ENCODE data around the gene GCH1. TPM values are rescaled to one million over a fixed set of nuclear protein-coding genes. Genes with fewer than 3 reads are reported as not detected.

The GCH1 gene
- total RNA-seq, 1 donor from 2014 or later, result 3.6 TPM

- Mint-ChIP-seq H3K27me3 (ENCODE audit: low read depth, unreplicated experiment) (no peaks in the 10 kb centered on the region), H3K4me1 (ENCODE audit: low read depth, unreplicated experiment) (no peaks in the 10 kb centered on the region), H3K36me3 (ENCODE audit: low read depth, unreplicated experiment) (no peaks in the 10 kb centered on the region), H3K9me3 (ENCODE audit: unreplicated experiment) (peaks cover 4% of the 10 kb centered on the region), H3K4me3 (ENCODE audit: unreplicated experiment) (no peak overlapping the region), H3K27ac (ENCODE audit: unreplicated experiment) (no peak overlapping the region)
- no peaks in the 10 kb centered on the region for H3K27me3 ChIP-seq (ENCODE audit: insufficient read depth, low read length)
- H3K9ac ChIP-seq (ENCODE audit: low read length), result no peak overlapping the region
- no peak for FAIRE-seq
- H3K36me3 ChIP-seq (ENCODE audit: insufficient read depth, low read length), result no peaks in the 10 kb centered on the region
- no peak overlapping the region for H3K27ac ChIP-seq (ENCODE audit: low read depth, low read length)
- H3K4me1 ChIP-seq (ENCODE audit: insufficient read depth, low read length), result no peaks in the 10 kb centered on the region
- no peaks in the 10 kb centered on the region for H3K79me2 ChIP-seq (ENCODE audit: insufficient read depth, low read length)
- no peak overlapping the region for H3K4me2 ChIP-seq (ENCODE audit: low read length)
- TF ChIP-seq EZH2 (IDR thresholded peaks at IDR 0.05; ENCODE audit: insufficient read depth, low read length) (no peak), CTCF (IDR thresholded peaks at IDR 0.05; ENCODE audit: insufficient read depth, low read depth, low read length) (no peak)
- H4K20me1 ChIP-seq (ENCODE audit: insufficient read depth, low read length), result no peaks in the 10 kb centered on the region
- no peaks in the 10 kb centered on the region for H3K9me3 ChIP-seq (ENCODE audit: insufficient read depth, low read depth, low read length)
- no peak for DNase-seq (ENCODE audit: low read depth)
- H3K4me3 ChIP-seq (ENCODE audit: insufficient read depth, low read depth, low read length), result no peak overlapping the region
- H2AFZ ChIP-seq (ENCODE audit: low read depth, low read length), result no peak overlapping the region
Measured at GRCh38 chr14:54840798-54841197, 61.8 kb downstream of the GCH1 start.

GRCh38 chr14:54840336-54840735 is 62.3 kb downstream of the GCH1 start:
- H3K27ac Mint-ChIP-seq (ENCODE audit: unreplicated experiment), result no peak overlapping the region
- H3K36me3 Mint-ChIP-seq (ENCODE audit: low read depth, unreplicated experiment), result no peaks in the 10 kb centered on the region

More at GRCh38 chr14:54840336-54840735, 62.3 kb downstream of the GCH1 start:
- TF ChIP-seq CTCF (IDR thresholded peaks at IDR 0.05; ENCODE audit: insufficient read depth, low read depth, low read length) (no peak), EZH2 (IDR thresholded peaks at IDR 0.05; ENCODE audit: insufficient read depth, low read length) (no peak)
- H2AFZ ChIP-seq (ENCODE audit: low read depth, low read length), result no peak overlapping the region
- no peak for FAIRE-seq
- no peaks in the 10 kb centered on the region for H3K27me3 ChIP-seq (ENCODE audit: insufficient read depth, low read length)
- no peak overlapping the region for H3K4me3 Mint-ChIP-seq (ENCODE audit: unreplicated experiment)
- H3K27me3 Mint-ChIP-seq (ENCODE audit: low read depth, unreplicated experiment), result no peaks in the 10 kb centered on the region
- H3K4me2 ChIP-seq (ENCODE audit: low read length), result no peak overlapping the region
- H3K4me3 ChIP-seq (ENCODE audit: insufficient read depth, low read depth, low read length), result no peak overlapping the region
- H3K4me1 ChIP-seq (ENCODE audit: insufficient read depth, low read length), result no peaks in the 10 kb centered on the region
- H3K79me2 ChIP-seq (ENCODE audit: insufficient read depth, low read length), result no peaks in the 10 kb centered on the region
- H3K9ac ChIP-seq (ENCODE audit: low read length), result no peak overlapping the region
- H3K36me3 ChIP-seq (ENCODE audit: insufficient read depth, low read length), result no peaks in the 10 kb centered on the region
- peaks cover 4% of the 10 kb centered on the region for H3K9me3 Mint-ChIP-seq (ENCODE audit: unreplicated experiment)
- H4K20me1 ChIP-seq (ENCODE audit: insufficient read depth, low read length), result no peaks in the 10 kb centered on the region
- H3K27ac ChIP-seq (ENCODE audit: low read depth, low read length), result no peak overlapping the region
- no peaks in the 10 kb centered on the region for H3K4me1 Mint-ChIP-seq (ENCODE audit: low read depth, unreplicated experiment)
- no peaks in the 10 kb centered on the region for H3K9me3 ChIP-seq (ENCODE audit: insufficient read depth, low read depth, low read length)
- DNase-seq (ENCODE audit: low read depth), result no peak
